CD4-positive, alpha-beta T cell (primary cell): Measurements from ENCODE around the gene ANKRD37. TPM values are rescaled to one million over a fixed set of nuclear protein-coding genes. Genes with fewer than 3 reads are reported as not detected.

Experiments
- ATAC-seq: fragments of 200-7000 bp; cut with Tn5 transposase; one replicate; pipeline ENCODE4 v1.10.0; 2022; ENCODE audit warnings: mild to moderate bottlenecking; ENCODE audit not compliant: poor library complexity
- CTCF ChIA-PET: fragments of 350-600 bp; sonication (Branson Sonifier 250); formaldehyde crosslinking; loops from one replicate; lab custom pipeline; 2021; ENCODE audit warnings: antibody characterized with exemption, inconsistent platforms; lab: Charles Lee
- POLR2A ChIA-PET: fragments of 350-600 bp; sonication (Branson Sonifier 250); formaldehyde crosslinking; loops from one replicate; lab custom pipeline; 2021; ENCODE audit warnings: antibody characterized with exemption, inconsistent platforms; lab: Charles Lee
- DNase-seq, 14 experiments: peaks; one replicate each; pipeline ENCODE4 v3.0.0-alpha.2; 2013 to 2020; ENCODE audit warnings: mixed read lengths in 2 of 14
- H3K27ac ChIP-seq, 2 donors: one replicate each; pipeline versions ENCODE4 v1.5.1 to v1.7.0; 2013; ENCODE audit warnings: low read length in 2 of 2, low read depth in 1 of 2, mild to moderate bottlenecking in 1 of 2
- H3K27me3 ChIP-seq, 2 experiments: 1 replicate in 1 of 2; 2 replicates in 1 of 2; pipeline versions ENCODE4 v1.6.1 to v1.7.0; 2013; ENCODE audit warnings: low read length in 2 of 2, control low read depth in 1 of 2, mild to moderate bottlenecking in 1 of 2, moderate library complexity in 1 of 2; ENCODE audit not compliant: insufficient read depth in 2 of 2, control insufficient read depth in 1 of 2
- H3K36me3 ChIP-seq: one replicate; pipeline ENCODE4 v1.6.1; 2013; ENCODE audit warnings: low read length, control low read depth; ENCODE audit not compliant: insufficient read depth
- H3K4me1 ChIP-seq: one replicate; pipeline ENCODE4 v1.6.1; 2013; ENCODE audit warnings: low read length, control low read depth; ENCODE audit not compliant: insufficient read depth
- H3K4me3 ChIP-seq: one replicate; pipeline ENCODE4 v1.5.1; 2013; ENCODE audit warnings: mild to moderate bottlenecking, low read length, moderate library complexity
- H3K9me3 ChIP-seq, 2 experiments: 1 replicate in 1 of 2; 2 replicates in 1 of 2; pipeline versions ENCODE4 v1.6.1 to v1.7.0; 2013; ENCODE audit warnings: low read length in 2 of 2, mild to moderate bottlenecking in 2 of 2, control low read depth in 1 of 2, moderate library complexity in 1 of 2; ENCODE audit not compliant: control insufficient read depth in 1 of 2, insufficient read depth in 1 of 2
- H3K27ac Mint-ChIP-seq: one replicate; pipeline ENCODE4 v1.8.0; 2020; ENCODE audit warnings: mixed read lengths
- H3K27me3 Mint-ChIP-seq: one replicate; pipeline ENCODE4 v1.8.0; 2021; ENCODE audit warnings: mixed read lengths
- H3K36me3 Mint-ChIP-seq: one replicate; pipeline ENCODE4 v1.8.0; 2021; ENCODE audit warnings: low read depth, mixed read lengths
- H3K4me1 Mint-ChIP-seq: one replicate; pipeline ENCODE4 v1.8.0; 2021; ENCODE audit warnings: low read depth, mixed read lengths
- H3K4me3 Mint-ChIP-seq: one replicate; pipeline ENCODE4 v1.8.0; 2020; ENCODE audit warnings: mild to moderate bottlenecking, mixed read lengths
- H3K9me3 Mint-ChIP-seq: one replicate; pipeline ENCODE4 v1.8.0; 2020; ENCODE audit warnings: mixed read lengths
- CTCF ChIP-seq: fragments of 200-600 bp; IDR thresholded peaks from one replicate; pipeline ENCODE4 v1.8.0; 2022; ENCODE audit warnings: antibody characterized with exemption, mild to moderate bottlenecking
- intact Hi-C, 2 experiments: fragments of 100-400 bp; cut with DNase I in 1 of 2; cut with micrococcal nuclease in 1 of 2; formaldehyde crosslinking; loops; one replicate each; pipeline versions ENCODE4 v1.15.1 to v1.9.0; 2023 to 2025; cut with DNase I, micrococcal nuclease
- total RNA-seq, 174 experiments: library from RNA in 2 of 174; stranded (reverse) in 2 of 174; gene quantifications; one replicate each; pipeline ENCODE4 v1.2.3 and lab custom pipeline; 2021 to 2026

The ANKRD37 gene
- total RNA-seq, 2 experiments from 2014 or later: 10.3 to 11.6 TPM

- ChIA-PET POLR2A (no interaction called here), CTCF (no interaction called here)
- no peak for ATAC-seq
- no peaks in the 10 kb centered on the region for H3K27me3 ChIP-seq
- no peak for TF ChIP-seq CTCF
- H3K4me3 ChIP-seq: no peak overlapping the region
- DNase-seq: no peak
- H3K9me3 ChIP-seq: no peaks in the 10 kb centered on the region
- H3K4me3 Mint-ChIP-seq: no peak overlapping the region
- no peaks in the 10 kb centered on the region for H3K9me3 Mint-ChIP-seq
- peaks cover 47% of the 10 kb centered on the region for H3K36me3 ChIP-seq
- H3K27me3 Mint-ChIP-seq: no peaks in the 10 kb centered on the region
- no peaks in the 10 kb centered on the region for H3K4me1 ChIP-seq
- H3K27ac ChIP-seq: no peak overlapping the region
- H3K36me3 Mint-ChIP-seq: peaks cover 64% of the 10 kb centered on the region
- intact Hi-C loops: no loop called here
- H3K27ac Mint-ChIP-seq: no peak overlapping the region
- no peaks in the 10 kb centered on the region for H3K4me1 Mint-ChIP-seq
Measured at GRCh38 chr4:185408432-185408831, 11.8 kb downstream of the ANKRD37 start.

- Mint-ChIP-seq H3K27me3 (no peaks in the 10 kb centered on the region), H3K9me3 (no peaks in the 10 kb centered on the region), H3K27ac (no peak overlapping the region), H3K36me3 (peaks cover 71% of the 10 kb centered on the region), H3K4me1 (no peaks in the 10 kb centered on the region), H3K4me3 (no peak overlapping the region)
- no peak for TF ChIP-seq CTCF
- ATAC-seq (no peak), DNase-seq (no peak)
- Histone ChIP-seq H3K4me3 (no peak overlapping the region), H3K36me3 (peaks cover 55% of the 10 kb centered on the region), H3K4me1 (no peaks in the 10 kb centered on the region), H3K27ac (no peak overlapping the region), H3K27me3 (no peaks in the 10 kb centered on the region), H3K9me3 (no peaks in the 10 kb centered on the region)
- ChIA-PET CTCF (no interaction called here), POLR2A (interaction anchor here (0.8 to 3.2 kb wide), 2 partner anchors 9 to 15 kb away, joined by 3 to 7 read pairs; partner anchors contain the start of genes ANKRD37 and LRP2BP)
- intact Hi-C loops: no loop called here
Measured at GRCh38 chr4:185411849-185412248, 15.2 kb downstream of the ANKRD37 start.

- no peak for DNase-seq
- H3K4me3 Mint-ChIP-seq: no peak overlapping the region
- intact Hi-C loops: no loop called here
- H3K4me1 ChIP-seq: no peaks in the 10 kb centered on the region
- ChIA-PET CTCF (interaction anchor here (0.6 kb wide), 1 partner anchor 1104 kb away, joined by 4 read pairs; no protein-coding TSS in a partner anchor), POLR2A (interaction anchor here (0.8 to 3.2 kb wide), 2 partner anchors 9 to 16 kb away, joined by 3 to 7 read pairs; partner anchors contain the start of genes ANKRD37 and LRP2BP)
- no peaks in the 10 kb centered on the region for H3K4me1 Mint-ChIP-seq
- no peaks in the 10 kb centered on the region for H3K27me3 ChIP-seq
- ATAC-seq: no peak
- H3K36me3 Mint-ChIP-seq: peaks cover 77% of the 10 kb centered on the region
- H3K27me3 Mint-ChIP-seq: no peaks in the 10 kb centered on the region
- H3K9me3 ChIP-seq: no peaks in the 10 kb centered on the region
- no peak for TF ChIP-seq CTCF
- H3K4me3 ChIP-seq: no peak overlapping the region
- no peak overlapping the region for H3K27ac ChIP-seq
- peaks cover 61% of the 10 kb centered on the region for H3K36me3 ChIP-seq
- no peak overlapping the region for H3K27ac Mint-ChIP-seq
- H3K9me3 Mint-ChIP-seq: no peaks in the 10 kb centered on the region
Measured at GRCh38 chr4:185412412-185412811, 15.8 kb downstream of the ANKRD37 start.
